SK-N-SH treated with all-trans-retinoic acid at 6 μM for 48 hours (cell line): ENCODE results near the gene NECTIN3.

Experiments
- ATAC-seq: fragments of 200-7000 bp; cut with Tn5 transposase; 3 replicates; pipeline ENCODE4 v1.9.1; 2020; ENCODE audit warnings: mild to moderate bottlenecking, moderate library complexity
- ARNTL ChIP-seq: fragments of 450-650 bp; formaldehyde crosslinking; IDR thresholded peaks from 2 replicates; pipeline ENCODE4 v1.5.0; 2020; ENCODE audit warnings: low read depth, mild to moderate bottlenecking, moderate library complexity, borderline replicate concordance
- BACH2 ChIP-seq: fragments of 250-450 bp; sonication (Bioruptor Pico); IDR thresholded peaks from 2 replicates; pipeline ENCODE4 v1.9.0; 2021; ENCODE audit warnings: mild to moderate bottlenecking, borderline replicate concordance
- CSDC2 ChIP-seq: fragments of 250-450 bp; sonication (Bioruptor Pico); IDR thresholded peaks from 2 replicates; pipeline ENCODE4 v1.5.0; 2020; ENCODE audit warnings: mild to moderate bottlenecking, moderate library complexity
- ESRRG ChIP-seq: fragments of 250-450 bp; sonication (Bioruptor Pico); IDR thresholded peaks from 2 replicates; pipeline ENCODE4 v1.6.1; 2021; ENCODE audit warnings: mild to moderate bottlenecking
- GLIS3 ChIP-seq: fragments of 250-450 bp; sonication (Bioruptor Pico); IDR thresholded peaks from 2 replicates; pipeline ENCODE4 v1.5.0; 2020; ENCODE audit warnings: mild to moderate bottlenecking, moderate library complexity
- OSR1 ChIP-seq: fragments of 250-450 bp; sonication (Bioruptor Pico); IDR thresholded peaks from 2 replicates; pipeline ENCODE4 v1.8.0; 2022; ENCODE audit warnings: moderate library complexity, mild to moderate bottlenecking, inconsistent platforms
- PPARA ChIP-seq: fragments of 250-450 bp; sonication (Bioruptor Pico); IDR thresholded peaks from 2 replicates; pipeline ENCODE4 v1.5.0; 2020; ENCODE audit warnings: mild to moderate bottlenecking, borderline replicate concordance
- RARB ChIP-seq: fragments of 250-450 bp; sonication (Bioruptor Pico); IDR thresholded peaks from 2 replicates; pipeline ENCODE4 v1.8.0; 2021; ENCODE audit warnings: mild to moderate bottlenecking, moderate library complexity
- SNAI2 ChIP-seq: fragments of 250-450 bp; sonication (Bioruptor Pico); IDR thresholded peaks from 2 replicates; pipeline ENCODE4 v1.5.0; 2020; ENCODE audit warnings: mild to moderate bottlenecking, moderate library complexity
- TCF4 ChIP-seq: fragments of 250-450 bp; sonication (Bioruptor Pico); IDR thresholded peaks from 2 replicates; pipeline ENCODE4 v1.8.0; 2021; ENCODE audit warnings: mild to moderate bottlenecking, moderate library complexity, borderline replicate concordance
- TOX ChIP-seq: fragments of 250-450 bp; sonication (Bioruptor Pico); IDR thresholded peaks from 2 replicates; pipeline ENCODE4 v1.8.0; 2021; ENCODE audit warnings: mild to moderate bottlenecking, moderate library complexity, borderline replicate concordance
- ZC3H10 ChIP-seq: fragments of 250-450 bp; sonication (Bioruptor Pico); IDR thresholded peaks from 2 replicates; pipeline ENCODE4 v1.5.1; 2021; ENCODE audit warnings: mild to moderate bottlenecking, moderate library complexity
- ZFP3 ChIP-seq: fragments of 250-450 bp; sonication (Bioruptor Pico); IDR thresholded peaks from 2 replicates; pipeline ENCODE4 v1.5.0; 2020; ENCODE audit warnings: mild to moderate bottlenecking, moderate library complexity
- ZNF565 ChIP-seq: fragments of 450-650 bp; formaldehyde crosslinking; conservative IDR thresholded peaks from 2 replicates; pipeline ENCODE4 v1.5.0; 2020; ENCODE audit warnings: low read depth, mild to moderate bottlenecking, moderate library complexity
- ZNF70 ChIP-seq: fragments of 450-650 bp; formaldehyde crosslinking; IDR thresholded peaks from 2 replicates; pipeline ENCODE4 v1.5.0; 2020; ENCODE audit warnings: mild to moderate bottlenecking, moderate library complexity
- ZNF8 ChIP-seq: fragments of 450-650 bp; formaldehyde crosslinking; IDR thresholded peaks from 2 replicates; pipeline ENCODE4 v1.5.0; 2020; ENCODE audit warnings: mild to moderate bottlenecking, moderate library complexity
- TF ChIP-seq, protein P1 (sequence below): fragments of 250-450 bp; sonication (Bioruptor Pico); IDR thresholded peaks from 2 replicates; pipeline ENCODE4 v1.5.1; 2020; ENCODE audit warnings: low read depth, mild to moderate bottlenecking, moderate library complexity
- TF ChIP-seq, protein P2 (sequence below): fragments of 250-450 bp; sonication (Bioruptor Pico); IDR thresholded peaks from 2 replicates; pipeline ENCODE4 v1.8.0; 2021; ENCODE audit warnings: low read depth, mild to moderate bottlenecking, moderate library complexity, borderline replicate concordance
- TF ChIP-seq, protein P3 (sequence below): fragments of 250-450 bp; sonication (Bioruptor Pico); IDR thresholded peaks from 2 replicates; pipeline ENCODE4 v1.5.0; 2020; ENCODE audit warnings: mild to moderate bottlenecking, moderate library complexity
- TF ChIP-seq, protein P4 (sequence below): fragments of 250-450 bp; sonication (Bioruptor Pico); IDR thresholded peaks from 2 replicates; pipeline ENCODE4 v1.8.0; 2020; ENCODE audit warnings: mild to moderate bottlenecking, moderate library complexity, borderline replicate concordance

NECTIN3 gene

DNA sequence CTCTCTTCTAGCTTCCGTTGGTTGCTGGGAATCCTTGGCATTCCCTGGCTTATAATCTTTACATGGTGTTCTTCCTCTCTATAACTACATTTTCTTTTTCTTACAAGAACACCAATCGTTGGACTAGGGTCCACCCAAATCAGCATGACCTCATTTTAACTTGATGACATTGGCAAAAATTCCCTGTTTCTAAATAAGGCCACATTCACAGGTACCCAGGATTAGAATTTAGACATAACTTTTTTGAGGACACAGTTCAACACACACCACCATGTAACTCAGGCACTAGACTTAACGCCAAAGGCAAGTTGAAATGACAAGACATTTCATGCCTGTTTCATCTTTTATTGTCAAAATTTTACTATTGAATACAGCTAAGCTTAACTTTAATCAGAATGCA is 93.0 kb downstream of the NECTIN3 start:
- TF ChIP-seq TCF4 (CRISPR knock-in tag) (no peak), ZC3H10 (CRISPR knock-in tag) (no peak), PPARA (no peak), RARB (no peak), OSR1 (CRISPR knock-in tag) (no peak)
- TF ChIP-seq, protein P1, sequence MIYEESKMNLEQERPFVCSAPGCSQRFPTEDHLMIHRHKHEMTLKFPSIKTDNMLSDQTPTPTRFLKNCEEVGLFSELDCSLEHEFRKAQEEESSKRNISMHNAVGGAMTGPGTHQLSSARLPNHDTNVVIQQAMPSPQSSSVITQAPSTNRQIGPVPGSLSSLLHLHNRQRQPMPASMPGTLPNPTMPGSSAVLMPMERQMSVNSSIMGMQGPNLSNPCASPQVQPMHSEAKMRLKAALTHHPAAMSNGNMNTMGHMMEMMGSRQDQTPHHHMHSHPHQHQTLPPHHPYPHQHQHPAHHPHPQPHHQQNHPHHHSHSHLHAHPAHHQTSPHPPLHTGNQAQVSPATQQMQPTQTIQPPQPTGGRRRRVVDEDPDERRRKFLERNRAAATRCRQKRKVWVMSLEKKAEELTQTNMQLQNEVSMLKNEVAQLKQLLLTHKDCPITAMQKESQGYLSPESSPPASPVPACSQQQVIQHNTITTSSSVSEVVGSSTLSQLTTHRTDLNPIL (CRISPR knock-in tag): no peak
- no peak for ATAC-seq

DNA sequence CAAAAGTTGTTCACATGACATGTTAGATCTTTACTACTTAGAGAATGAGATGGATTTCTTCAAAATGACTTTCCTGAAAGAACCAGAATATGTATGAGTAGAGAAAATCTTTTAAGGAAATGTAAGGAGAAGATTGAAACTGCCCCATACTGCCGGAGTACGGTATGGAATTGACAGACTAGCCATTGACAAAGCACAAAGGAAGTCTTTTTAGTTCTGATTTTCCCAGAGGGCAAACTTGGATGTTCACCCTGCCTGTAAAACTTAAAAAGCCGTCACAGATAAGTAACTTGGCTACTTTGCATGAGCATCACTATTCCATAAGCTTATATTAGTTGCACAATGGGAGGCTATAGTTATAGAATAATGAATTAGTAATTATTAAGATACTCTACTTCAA is 93.8 kb downstream of the NECTIN3 start:
- no peak for ATAC-seq
- TF ChIP-seq ZC3H10 (CRISPR knock-in tag) (no peak), TOX (no peak)
- TF ChIP-seq, protein P2, sequence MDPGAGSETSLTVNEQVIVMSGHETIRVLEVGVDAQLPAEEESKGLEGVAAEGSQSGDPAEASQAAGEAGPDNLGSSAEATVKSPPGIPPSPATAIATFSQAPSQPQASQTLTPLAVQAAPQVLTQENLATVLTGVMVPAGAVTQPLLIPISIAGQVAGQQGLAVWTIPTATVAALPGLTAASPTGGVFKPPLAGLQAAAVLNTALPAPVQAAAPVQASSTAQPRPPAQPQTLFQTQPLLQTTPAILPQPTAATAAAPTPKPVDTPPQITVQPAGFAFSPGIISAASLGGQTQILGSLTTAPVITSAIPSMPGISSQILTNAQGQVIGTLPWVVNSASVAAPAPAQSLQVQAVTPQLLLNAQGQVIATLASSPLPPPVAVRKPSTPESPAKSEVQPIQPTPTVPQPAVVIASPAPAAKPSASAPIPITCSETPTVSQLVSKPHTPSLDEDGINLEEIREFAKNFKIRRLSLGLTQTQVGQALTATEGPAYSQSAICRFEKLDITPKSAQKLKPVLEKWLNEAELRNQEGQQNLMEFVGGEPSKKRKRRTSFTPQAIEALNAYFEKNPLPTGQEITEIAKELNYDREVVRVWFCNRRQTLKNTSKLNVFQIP (CRISPR knock-in tag): no peak
- TF ChIP-seq, protein P3, sequence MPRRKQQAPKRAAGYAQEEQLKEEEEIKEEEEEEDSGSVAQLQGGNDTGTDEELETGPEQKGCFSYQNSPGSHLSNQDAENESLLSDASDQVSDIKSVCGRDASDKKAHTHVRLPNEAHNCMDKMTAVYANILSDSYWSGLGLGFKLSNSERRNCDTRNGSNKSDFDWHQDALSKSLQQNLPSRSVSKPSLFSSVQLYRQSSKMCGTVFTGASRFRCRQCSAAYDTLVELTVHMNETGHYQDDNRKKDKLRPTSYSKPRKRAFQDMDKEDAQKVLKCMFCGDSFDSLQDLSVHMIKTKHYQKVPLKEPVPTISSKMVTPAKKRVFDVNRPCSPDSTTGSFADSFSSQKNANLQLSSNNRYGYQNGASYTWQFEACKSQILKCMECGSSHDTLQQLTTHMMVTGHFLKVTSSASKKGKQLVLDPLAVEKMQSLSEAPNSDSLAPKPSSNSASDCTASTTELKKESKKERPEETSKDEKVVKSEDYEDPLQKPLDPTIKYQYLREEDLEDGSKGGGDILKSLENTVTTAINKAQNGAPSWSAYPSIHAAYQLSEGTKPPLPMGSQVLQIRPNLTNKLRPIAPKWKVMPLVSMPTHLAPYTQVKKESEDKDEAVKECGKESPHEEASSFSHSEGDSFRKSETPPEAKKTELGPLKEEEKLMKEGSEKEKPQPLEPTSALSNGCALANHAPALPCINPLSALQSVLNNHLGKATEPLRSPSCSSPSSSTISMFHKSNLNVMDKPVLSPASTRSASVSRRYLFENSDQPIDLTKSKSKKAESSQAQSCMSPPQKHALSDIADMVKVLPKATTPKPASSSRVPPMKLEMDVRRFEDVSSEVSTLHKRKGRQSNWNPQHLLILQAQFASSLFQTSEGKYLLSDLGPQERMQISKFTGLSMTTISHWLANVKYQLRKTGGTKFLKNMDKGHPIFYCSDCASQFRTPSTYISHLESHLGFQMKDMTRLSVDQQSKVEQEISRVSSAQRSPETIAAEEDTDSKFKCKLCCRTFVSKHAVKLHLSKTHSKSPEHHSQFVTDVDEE (CRISPR knock-in tag): no peak

DNA sequence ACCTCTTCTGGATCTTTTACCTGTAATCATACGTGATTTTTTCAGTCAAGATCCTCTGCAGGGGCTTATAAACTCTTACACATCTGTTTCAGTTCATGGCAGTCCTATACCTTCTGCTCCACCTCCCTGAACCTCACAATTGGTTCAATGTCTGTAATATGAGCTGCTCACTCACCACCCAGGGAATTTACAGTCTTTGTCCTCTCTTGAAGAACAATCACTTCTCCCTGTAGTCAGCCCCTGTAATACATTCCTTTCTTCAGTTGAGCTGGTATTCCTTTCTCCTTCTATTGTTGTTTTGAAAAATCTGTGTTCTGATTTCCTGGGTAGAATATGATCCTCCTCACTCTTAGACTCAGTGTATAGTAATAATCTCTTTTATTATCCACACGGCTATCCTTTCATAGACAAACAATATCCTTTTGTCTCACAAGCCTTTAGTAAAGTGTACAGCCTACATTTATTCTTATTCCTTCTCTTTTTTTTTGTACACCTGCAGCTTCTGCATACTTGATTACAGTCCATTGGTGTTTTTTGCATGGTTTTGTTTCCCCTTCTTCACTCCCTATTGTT is 101.8 kb downstream of the NECTIN3 start:
- ATAC-seq: peak; percentile 83
- TF ChIP-seq CSDC2 (CRISPR knock-in tag): no peak
- TF ChIP-seq TCF4 (CRISPR knock-in tag): no peak

DNA sequence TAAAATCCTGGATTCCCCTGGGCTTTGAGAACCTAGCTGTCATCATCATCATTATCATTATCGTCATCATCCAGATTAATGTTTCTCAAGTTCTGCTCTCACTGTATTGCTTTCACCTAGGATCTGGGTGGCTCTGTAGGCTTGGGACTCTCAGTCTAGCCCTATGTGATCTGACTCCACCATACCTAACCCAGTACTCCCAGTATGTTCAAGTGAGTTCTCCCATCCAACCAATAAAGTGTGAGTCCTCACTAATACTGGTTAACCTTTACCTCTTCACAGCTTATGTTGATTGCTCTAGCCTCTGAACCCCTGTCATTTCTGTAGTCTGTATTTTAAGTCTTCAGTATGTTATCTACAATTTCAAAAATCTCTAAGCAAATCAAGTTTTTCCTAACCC is 102.3 kb downstream of the NECTIN3 start:
- no peak for ATAC-seq
- TF ChIP-seq ESRRG (no peak), ZNF565 (CRISPR knock-in tag) (no peak), OSR1 (CRISPR knock-in tag) (no peak), GLIS3 (CRISPR knock-in tag) (no peak), ZNF70 (CRISPR knock-in tag) (no peak), CSDC2 (CRISPR knock-in tag) (no peak), ARNTL (no peak), RARB (no peak), ZC3H10 (CRISPR knock-in tag) (no peak)

DNA sequence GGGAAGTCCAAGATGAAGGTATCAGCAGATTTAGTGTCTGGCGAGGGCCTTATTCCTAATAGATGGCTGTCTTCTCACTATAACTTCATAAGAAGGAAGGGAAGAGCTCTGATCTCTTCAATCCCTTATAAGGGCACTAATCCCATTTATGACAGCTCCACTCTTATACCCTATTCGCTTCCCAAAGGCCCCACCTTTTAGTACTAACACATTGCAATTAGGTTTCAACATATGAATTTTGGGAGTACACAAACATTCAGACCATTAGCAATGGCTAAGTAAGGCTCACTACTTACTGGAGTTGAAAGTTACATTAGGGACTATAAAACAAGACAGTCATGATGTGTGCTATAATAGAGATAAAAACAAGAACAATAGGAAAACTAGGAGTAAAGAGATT is 118.9 kb downstream of the NECTIN3 start:
- no peak for ATAC-seq
- TF ChIP-seq GLIS3 (CRISPR knock-in tag) (no peak), ARNTL (no peak), ESRRG (no peak), ZNF70 (CRISPR knock-in tag) (no peak), PPARA (no peak)
- TF ChIP-seq, protein P3 (CRISPR knock-in tag): no peak

DNA sequence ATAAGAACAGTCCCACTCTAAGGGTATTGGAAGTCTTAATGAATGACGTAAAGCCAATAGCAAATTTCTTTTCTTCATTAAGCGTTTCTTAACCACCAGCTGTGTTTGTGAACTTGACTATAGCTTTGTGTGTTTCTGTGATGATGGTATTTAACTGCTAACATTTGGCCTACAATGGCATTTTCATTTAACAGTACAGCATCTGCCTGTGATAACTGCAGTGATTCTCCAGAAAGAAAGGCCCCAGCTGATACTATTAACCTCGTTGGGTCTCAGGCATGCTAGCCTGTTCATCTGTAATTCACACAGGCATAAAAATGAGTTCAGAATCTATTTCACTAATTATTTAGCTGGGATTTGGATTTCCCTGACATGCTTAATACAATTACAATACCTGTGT is 121.9 kb downstream of the NECTIN3 start:
- ATAC-seq: no peak
- TF ChIP-seq ZNF565 (CRISPR knock-in tag): no peak
- no peak for TF ChIP-seq ESRRG
- no peak for TF ChIP-seq ZFP3 (CRISPR knock-in tag)
- no peak for TF ChIP-seq BACH2 (CRISPR knock-in tag)
- TF ChIP-seq OSR1 (CRISPR knock-in tag): no peak
- TF ChIP-seq ZNF8 (CRISPR knock-in tag): no peak
- TF ChIP-seq SNAI2 (CRISPR knock-in tag): no peak
- no peak for TF ChIP-seq CSDC2 (CRISPR knock-in tag)
- TF ChIP-seq, protein P2 (CRISPR knock-in tag): no peak
- no peak for TF ChIP-seq PPARA
- no peak for TF ChIP-seq ARNTL
- no peak for TF ChIP-seq RARB
- TF ChIP-seq, protein P4, sequence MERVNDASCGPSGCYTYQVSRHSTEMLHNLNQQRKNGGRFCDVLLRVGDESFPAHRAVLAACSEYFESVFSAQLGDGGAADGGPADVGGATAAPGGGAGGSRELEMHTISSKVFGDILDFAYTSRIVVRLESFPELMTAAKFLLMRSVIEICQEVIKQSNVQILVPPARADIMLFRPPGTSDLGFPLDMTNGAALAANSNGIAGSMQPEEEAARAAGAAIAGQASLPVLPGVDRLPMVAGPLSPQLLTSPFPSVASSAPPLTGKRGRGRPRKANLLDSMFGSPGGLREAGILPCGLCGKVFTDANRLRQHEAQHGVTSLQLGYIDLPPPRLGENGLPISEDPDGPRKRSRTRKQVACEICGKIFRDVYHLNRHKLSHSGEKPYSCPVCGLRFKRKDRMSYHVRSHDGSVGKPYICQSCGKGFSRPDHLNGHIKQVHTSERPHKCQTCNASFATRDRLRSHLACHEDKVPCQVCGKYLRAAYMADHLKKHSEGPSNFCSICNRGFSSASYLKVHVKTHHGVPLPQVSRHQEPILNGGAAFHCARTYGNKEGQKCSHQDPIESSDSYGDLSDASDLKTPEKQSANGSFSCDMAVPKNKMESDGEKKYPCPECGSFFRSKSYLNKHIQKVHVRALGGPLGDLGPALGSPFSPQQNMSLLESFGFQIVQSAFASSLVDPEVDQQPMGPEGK (CRISPR knock-in tag): no peak
